Fibroblast of lung (primary cell): ENCODE results near the gene HSPB9. TPM values are rescaled to one million over a fixed set of nuclear protein-coding genes. Genes with fewer than 3 reads are reported as not detected.

Experiments
- DNase-seq, 2 donors: peaks; one replicate each; pipeline versions ENCODE4 v3.0.0 to v3.0.0-alpha.2; 2010; ENCODE audit warnings: low read depth in 2 of 2
- H2AFZ ChIP-seq: 2 replicates; pipeline ENCODE4 v1.5.1; 2012; ENCODE audit warnings: low read length, control low read depth, inconsistent platforms
- H3K27ac ChIP-seq: 2 replicates; pipeline ENCODE4 v1.5.1; 2011; ENCODE audit warnings: low read length, control low read depth; ENCODE audit not compliant: insufficient read depth
- H3K27me3 ChIP-seq: 2 replicates; pipeline ENCODE4 v1.5.1; 2011; ENCODE audit warnings: mild to moderate bottlenecking, low read length; ENCODE audit not compliant: control insufficient read depth, insufficient read depth
- H3K36me3 ChIP-seq: 2 replicates; pipeline ENCODE4 v1.5.1; 2011; ENCODE audit warnings: low read length; ENCODE audit not compliant: control insufficient read depth, insufficient read depth
- H3K4me1 ChIP-seq: 2 replicates; pipeline ENCODE4 v1.5.1; 2011; ENCODE audit warnings: low read length; ENCODE audit not compliant: control insufficient read depth, insufficient read depth; ENCODE audit errors: extremely low read depth
- H3K4me2 ChIP-seq: 2 replicates; pipeline ENCODE4 v1.5.1; 2011; ENCODE audit warnings: low read length, control low read depth; ENCODE audit not compliant: insufficient read depth; ENCODE audit errors: extremely low read depth
- H3K4me3 ChIP-seq, 4 experiments: fragments of 200-600 bp in 1 of 4; sonication (generic) in 1 of 4; replicated peaks in 1 of 4; 2 replicates each; pipeline ENCODE4 v1.5.1; 2011 to 2016; ENCODE audit warnings: low read length in 4 of 4, low read depth in 3 of 4, mild to moderate bottlenecking in 3 of 4, control low read depth in 2 of 4, inconsistent platforms in 1 of 4, mixed read lengths in 1 of 4; ENCODE audit not compliant: insufficient read depth in 1 of 4; ENCODE audit errors: control extremely low read depth in 1 of 4
- H3K79me2 ChIP-seq: 2 replicates; pipeline ENCODE4 v1.5.1; 2012; ENCODE audit warnings: mild to moderate bottlenecking, low read length, inconsistent platforms; ENCODE audit not compliant: control insufficient read depth, insufficient read depth
- H3K9ac ChIP-seq: 2 replicates; pipeline ENCODE4 v1.5.1; 2011; ENCODE audit warnings: mild to moderate bottlenecking, low read length, control low read depth; ENCODE audit not compliant: insufficient read depth
- H3K9me3 ChIP-seq: 2 replicates; pipeline ENCODE4 v1.5.1; 2012; ENCODE audit warnings: low read depth, low read length; ENCODE audit not compliant: control insufficient read depth, insufficient read depth
- H4K20me1 ChIP-seq: 2 replicates; pipeline ENCODE4 v1.5.1; 2011; ENCODE audit warnings: low read length; ENCODE audit not compliant: control insufficient read depth, insufficient read depth; ENCODE audit errors: extremely low read depth
- EZH2 ChIP-seq: IDR thresholded peaks from 2 replicates; pipeline ENCODE4 v1.5.1; 2012; ENCODE audit warnings: low read length, control low read depth, mild to moderate bottlenecking; ENCODE audit errors: missing control alignments
- polyA plus RNA-seq, 2 donors: library from polyadenylated mRNA; depleted of rRNA in 1 of 2; stranded (reverse) in 1 of 2; unstranded in 1 of 2; fragments of >200 nt; gene quantifications; 2 replicates each; pipeline ENCODE4 v1.2.1, GENCODE V29; 2011 to 2012; ENCODE audit warnings: missing spikeins in 1 of 2
- total RNA-seq: library from RNA; depleted of rRNA; stranded (reverse); fragments of >200 nt; gene quantifications from 2 replicates; pipeline ENCODE4 v1.2.1, GENCODE V29; 2014
- TF ChIP-seq, protein P1 (sequence below), 2 donors: IDR thresholded peaks in 1 of 2; conservative IDR thresholded peaks in 1 of 2; 1 replicate in 1 of 2; 2 replicates in 1 of 2; pipeline ENCODE4 v1.5.1; 2011 to 2012; ENCODE audit warnings: low read length in 2 of 2, control low read depth in 1 of 2, inconsistent platforms in 1 of 2, low read depth in 1 of 2, mild to moderate bottlenecking in 1 of 2

The HSPB9 gene
- total and polyA plus RNA-seq, 2 donors (not counting 1 experiment from before 2014, with no cell fraction given): not detected

DNA sequence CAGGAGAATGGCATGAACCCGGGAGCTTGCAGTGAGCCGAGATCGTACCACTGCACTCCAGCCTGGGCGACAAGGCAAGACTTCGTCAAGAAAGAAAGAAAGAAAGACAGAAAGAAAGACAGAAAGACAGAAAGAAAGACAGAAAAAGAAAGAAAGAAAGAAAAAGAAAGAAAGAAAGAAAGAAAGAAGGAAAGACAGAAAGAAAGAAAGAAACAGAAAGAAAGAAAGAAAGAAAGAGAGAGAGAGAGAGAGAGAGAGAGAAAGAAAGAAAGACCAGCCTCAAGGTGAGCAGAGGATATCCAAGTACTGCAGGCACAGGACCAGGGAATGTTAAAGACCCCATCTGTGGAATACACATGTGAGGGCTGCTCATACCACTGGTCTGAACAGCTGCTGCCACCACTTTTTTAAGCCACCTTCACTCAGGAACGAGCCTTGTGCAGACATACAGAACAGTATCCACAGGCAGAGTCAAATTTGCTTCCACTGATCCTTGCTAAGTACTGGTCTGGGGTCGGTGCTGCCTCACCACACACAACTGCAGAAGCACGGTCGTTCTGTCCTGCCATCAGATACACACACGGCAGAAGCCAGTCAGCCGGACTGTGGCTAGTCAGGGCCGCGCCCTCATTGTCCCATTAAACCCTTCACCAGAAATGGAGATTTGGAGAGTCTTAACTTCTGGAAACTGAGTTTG is 24.5 kb downstream of the HSPB9 start:
- Histone ChIP-seq H4K20me1 (no peaks in the 10 kb centered on the region), H3K9me3 (no peaks in the 10 kb centered on the region), H3K4me3 (no peak overlapping the region), H2AFZ (no peak overlapping the region), H3K4me2 (no peak overlapping the region), H3K4me1 (peaks cover 9% of the 10 kb centered on the region), H3K27me3 (no peaks in the 10 kb centered on the region), H3K27ac (no peak overlapping the region), H3K36me3 (no peaks in the 10 kb centered on the region), H3K9ac (no peak overlapping the region), H3K79me2 (peaks cover 56% of the 10 kb centered on the region)
- TF ChIP-seq, protein P1, sequence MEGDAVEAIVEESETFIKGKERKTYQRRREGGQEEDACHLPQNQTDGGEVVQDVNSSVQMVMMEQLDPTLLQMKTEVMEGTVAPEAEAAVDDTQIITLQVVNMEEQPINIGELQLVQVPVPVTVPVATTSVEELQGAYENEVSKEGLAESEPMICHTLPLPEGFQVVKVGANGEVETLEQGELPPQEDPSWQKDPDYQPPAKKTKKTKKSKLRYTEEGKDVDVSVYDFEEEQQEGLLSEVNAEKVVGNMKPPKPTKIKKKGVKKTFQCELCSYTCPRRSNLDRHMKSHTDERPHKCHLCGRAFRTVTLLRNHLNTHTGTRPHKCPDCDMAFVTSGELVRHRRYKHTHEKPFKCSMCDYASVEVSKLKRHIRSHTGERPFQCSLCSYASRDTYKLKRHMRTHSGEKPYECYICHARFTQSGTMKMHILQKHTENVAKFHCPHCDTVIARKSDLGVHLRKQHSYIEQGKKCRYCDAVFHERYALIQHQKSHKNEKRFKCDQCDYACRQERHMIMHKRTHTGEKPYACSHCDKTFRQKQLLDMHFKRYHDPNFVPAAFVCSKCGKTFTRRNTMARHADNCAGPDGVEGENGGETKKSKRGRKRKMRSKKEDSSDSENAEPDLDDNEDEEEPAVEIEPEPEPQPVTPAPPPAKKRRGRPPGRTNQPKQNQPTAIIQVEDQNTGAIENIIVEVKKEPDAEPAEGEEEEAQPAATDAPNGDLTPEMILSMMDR (conservative IDR thresholded peaks at IDR 0.05 in 1 of 2, IDR thresholded peaks at IDR 0.05 in 1 of 2; ENCODE audit: low read depth in 1 of 2, low read length in 2 of 2): no peak
- no peak for TF ChIP-seq EZH2
- DNase-seq: no peak

DNA sequence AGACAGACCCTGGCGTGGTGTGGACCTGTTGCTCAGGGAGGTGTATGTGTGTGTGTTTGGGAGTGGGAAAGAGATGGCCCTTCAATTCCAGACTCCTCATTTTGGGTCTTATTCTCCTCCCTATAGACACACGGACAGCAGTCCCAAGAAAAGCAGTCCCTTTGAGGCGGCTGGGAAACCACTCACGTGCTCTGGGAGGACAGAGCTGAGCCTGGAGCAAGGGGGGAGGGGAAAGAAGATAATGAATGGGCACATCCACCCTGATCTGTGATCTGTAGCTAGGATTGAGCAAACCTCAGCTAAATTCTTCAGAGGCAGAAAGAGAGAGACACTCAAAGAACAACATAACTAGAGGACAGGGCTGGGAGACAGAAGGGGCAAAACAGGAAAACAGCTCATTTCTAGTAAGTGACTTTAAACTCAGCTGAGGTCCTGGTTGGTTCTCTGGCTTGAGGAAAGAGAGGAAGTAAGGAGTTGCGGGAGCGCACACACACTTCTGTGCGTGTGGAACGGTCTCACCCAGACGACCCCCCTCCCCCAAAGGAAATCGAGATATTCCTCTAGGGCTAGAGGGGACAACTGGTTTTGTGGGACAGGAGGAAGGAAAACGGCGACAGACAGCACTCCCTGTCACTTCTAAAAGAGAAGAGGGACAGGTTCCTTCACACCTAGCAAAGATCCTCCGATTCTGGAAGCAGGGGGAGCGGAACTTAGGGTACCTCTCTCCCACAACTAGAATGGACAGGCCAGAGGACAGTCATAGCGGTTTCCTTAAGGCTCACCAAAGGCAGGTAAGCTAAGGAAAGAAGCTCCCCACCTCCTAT is 31.5 kb downstream of the HSPB9 start:
- peak overlapping the region; percentile 99 to 100 (median 99) for H3K4me3 ChIP-seq
- H2AFZ ChIP-seq: peak overlapping the region; percentile 35
- peaks cover 49% of the 10 kb centered on the region for H3K79me2 ChIP-seq
- peaks cover 7% of the 10 kb centered on the region for H3K4me1 ChIP-seq
- TF ChIP-seq, protein P1 (conservative IDR thresholded peaks at IDR 0.05 in 1 of 2, IDR thresholded peaks at IDR 0.05 in 1 of 2; ENCODE audit: low read depth in 1 of 2, low read length in 2 of 2): no peak
- TF ChIP-seq EZH2: no peak
- no peaks in the 10 kb centered on the region for H3K36me3 ChIP-seq
- peak overlapping the region; percentile 96 for H3K9ac ChIP-seq
- H3K27me3 ChIP-seq: no peaks in the 10 kb centered on the region
- H3K4me2 ChIP-seq: peak overlapping the region; percentile 98
- peaks cover 2% of the 10 kb centered on the region for H4K20me1 ChIP-seq
- DNase-seq: peak; percentile 22 to 43
- no peaks in the 10 kb centered on the region for H3K9me3 ChIP-seq
- H3K27ac ChIP-seq: peak overlapping the region; percentile 90

DNA sequence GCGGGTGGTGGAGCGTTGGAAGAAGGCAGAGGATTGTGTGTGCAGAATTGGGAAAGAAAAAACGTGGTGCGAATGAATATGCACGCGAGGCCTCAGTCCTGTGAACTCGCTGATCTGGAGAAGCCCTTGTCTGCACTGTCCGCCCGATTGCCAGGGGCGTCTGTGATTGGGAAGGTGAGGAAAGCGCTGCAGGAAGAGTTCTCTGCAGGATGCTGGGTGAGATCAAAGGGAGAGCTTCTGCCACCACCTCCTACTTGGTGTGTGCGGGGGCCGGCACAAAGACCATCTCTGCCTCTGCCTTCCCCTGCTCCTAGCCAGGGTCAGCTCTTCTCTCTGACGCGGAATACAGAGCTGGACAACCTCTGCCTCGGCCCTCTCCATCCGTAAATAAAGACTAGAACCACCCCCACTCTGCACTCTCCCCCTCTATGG is 33.0 kb downstream of the HSPB9 start:
- Histone ChIP-seq H3K36me3 (no peaks in the 10 kb centered on the region), H3K79me2 (peaks cover 37% of the 10 kb centered on the region), H3K27me3 (no peaks in the 10 kb centered on the region), H3K9ac (peak overlapping the region; percentile 17), H3K9me3 (no peaks in the 10 kb centered on the region), H3K4me3 (peak overlapping the region; percentile 31 to 100 (median 47)), H3K4me2 (peak overlapping the region; percentile 45), H4K20me1 (peaks cover 2% of the 10 kb centered on the region), H3K4me1 (peaks cover 7% of the 10 kb centered on the region), H2AFZ (peak overlapping the region; percentile 67), H3K27ac (no peak overlapping the region)
- TF ChIP-seq EZH2: no peak
- TF ChIP-seq, protein P1 (conservative IDR thresholded peaks at IDR 0.05 in 1 of 2, IDR thresholded peaks at IDR 0.05 in 1 of 2; ENCODE audit: low read depth in 1 of 2, low read length in 2 of 2): no peak
- DNase-seq: no peak
